DMS 273 (cell line): ENCODE measurements around the gene C2orf72.
"Not testable (repeated sequence)": the region's sequence is repeated elsewhere in the genome, so short reads cannot be mapped to it uniquely, and the experiment has no call there.

ENCODE experiments used
- DNase-seq: peaks from one replicate; lab custom pipeline; 2025; ENCODE audit not compliant: unreplicated experiment; lab: John Stamatoyannopoulos, UW

Gene C2orf72

GRCh38 chr2:231013820-231014219 is 23.5 kb upstream of the C2orf72 start:
- no peak for DNase-seq

- DNase-seq, result no peak
Measured at GRCh38 chr2:231015478-231015877, 21.8 kb upstream of the C2orf72 start.

- no peak for DNase-seq
Measured at GRCh38 chr2:231015926-231016325, 21.4 kb upstream of the C2orf72 start.

GRCh38 chr2:231016566-231017230 is 20.6 kb upstream of the C2orf72 start:
- no peak for DNase-seq

GRCh38 chr2:231017231-231017598 is 20.1 kb upstream of the C2orf72 start:
- DNase-seq, result peak; percentile 25

GRCh38 chr2:231018184-231018583 is 19.1 kb upstream of the C2orf72 start:
- no peak for DNase-seq

- not testable (repeated sequence) for DNase-seq
Measured at GRCh38 chr2:231025059-231025458, 12.3 kb upstream of the C2orf72 start.

GRCh38 chr2:231028889-231029288 is 8.4 kb upstream of the C2orf72 start:
- no peak for DNase-seq

- DNase-seq, result no peak
Measured at GRCh38 chr2:231029563-231029962, 7.8 kb upstream of the C2orf72 start.

GRCh38 chr2:231030725-231031124 is 6.6 kb upstream of the C2orf72 start:
- no peak for DNase-seq

GRCh38 chr2:231032575-231033140 is 4.7 kb upstream of the C2orf72 start:
- DNase-seq, result no peak

GRCh38 chr2:231033147-231034132 is 3.9 kb upstream of the C2orf72 start:
- DNase-seq, result no peak

- DNase-seq, result no peak
Measured at GRCh38 chr2:231034291-231034882, 2.9 kb upstream of the C2orf72 start.

GRCh38 chr2:231036131-231036530 is 1.2 kb upstream of the C2orf72 start:
- DNase-seq, result no peak

GRCh38 chr2:231036578-231037106 is 681 bp upstream of the C2orf72 start:
- DNase-seq, result no peak

GRCh38 chr2:231037731-231038482 is 584 bp downstream of the C2orf72 start:
- peak; percentile 75 for DNase-seq

GRCh38 chr2:231038483-231039293 is 1.4 kb downstream of the C2orf72 start:
- peak; percentile 38 for DNase-seq

GRCh38 chr2:231039294-231039664 is 2.0 kb downstream of the C2orf72 start:
- DNase-seq, result no peak

GRCh38 chr2:231039821-231040364 is 2.6 kb downstream of the C2orf72 start:
- peak; percentile 51 for DNase-seq
